Measurements from ENCODE around the gene NCOR1. TPM values are rescaled to one million over a fixed set of nuclear protein-coding genes. Genes with fewer than 3 reads are reported as not detected.
A peak's percentile ranks its signal among the peaks of the same experiment; 100 is the strongest.
"Not testable (repeated sequence)": the region's sequence is repeated elsewhere in the genome, so short reads cannot be mapped to it uniquely, and the experiment has no call there.

The NCOR1 gene
- total RNA-seq, 1 donor from 2014 or later, result 114 TPM

DNA sequence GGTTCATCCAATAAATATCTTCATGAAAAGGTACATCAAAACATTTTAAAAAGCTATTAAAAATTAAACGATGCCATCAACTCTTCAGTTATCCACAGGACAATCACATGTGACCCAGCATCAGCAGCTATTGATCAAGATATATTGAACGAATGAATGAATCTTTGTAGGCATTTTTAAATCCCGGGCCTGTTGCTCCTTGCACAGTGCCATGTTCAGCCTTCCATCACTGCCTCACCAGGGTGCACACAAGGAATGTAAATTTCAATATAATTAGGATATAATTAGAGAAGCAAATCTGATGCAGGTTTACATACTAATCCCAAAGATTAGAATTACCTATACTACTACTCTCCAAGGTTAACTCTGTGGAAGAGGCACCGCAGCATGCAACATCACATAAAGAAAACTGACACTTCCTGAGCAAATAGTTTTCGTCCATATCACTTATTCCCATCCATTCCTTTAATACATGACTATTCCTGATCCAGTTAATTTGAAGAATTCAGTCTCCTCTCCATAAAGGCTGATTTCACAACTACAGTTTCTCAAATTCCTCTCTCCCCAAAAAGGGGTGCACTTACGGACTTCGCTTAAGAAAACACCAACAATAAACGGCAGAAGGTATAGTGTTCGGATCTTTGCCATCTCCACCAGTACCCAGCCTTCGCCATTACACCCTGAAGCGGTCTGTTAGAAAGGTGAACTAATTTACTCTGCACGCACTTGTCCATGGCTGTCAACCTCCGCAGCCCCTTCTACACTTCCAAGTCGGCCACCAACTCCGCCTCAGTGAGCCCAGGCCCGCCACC, 938 bp downstream of the NCOR1 start:
- DNase-seq, result no peak

DNA sequence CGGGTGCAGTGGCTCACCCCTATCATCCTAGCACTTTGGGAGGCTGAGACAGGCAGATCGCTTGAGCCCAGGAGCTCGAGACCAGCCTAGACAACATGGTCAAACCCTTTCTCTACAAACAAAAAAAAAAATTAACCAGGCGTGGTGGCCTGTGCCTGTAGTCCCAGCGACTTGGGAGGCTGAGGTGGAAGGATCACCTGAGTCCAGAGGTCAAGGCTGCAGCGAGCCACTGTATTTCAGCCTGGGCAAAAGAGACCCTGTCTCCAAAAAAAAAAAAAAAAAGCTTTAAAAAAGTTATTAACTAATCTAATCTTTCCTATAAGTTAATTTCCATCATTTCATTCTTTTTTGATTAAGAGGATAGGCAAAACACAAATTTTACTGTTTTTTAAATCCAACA, 2.5 kb downstream of the NCOR1 start:
- no peak for DNase-seq

DNA sequence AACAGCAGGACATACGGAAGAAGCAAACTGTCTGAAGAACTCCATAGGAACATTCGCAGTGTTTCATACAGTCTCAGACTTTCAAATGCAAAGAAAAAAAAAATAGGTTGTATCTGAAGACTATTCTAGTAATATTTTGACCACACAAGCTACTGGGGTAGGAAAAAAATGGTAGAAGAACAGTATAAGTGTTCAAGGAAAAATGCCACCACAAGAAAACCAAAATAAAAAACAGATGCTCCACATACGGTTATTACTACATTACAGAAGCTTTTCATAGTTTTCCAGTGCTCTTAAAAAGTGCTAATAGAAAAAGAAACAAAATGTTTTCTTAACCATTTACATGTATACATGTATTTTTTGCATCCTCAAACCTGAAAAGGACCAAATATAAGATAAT, 3.7 kb downstream of the NCOR1 start:
- DNase-seq, result no peak

DNA sequence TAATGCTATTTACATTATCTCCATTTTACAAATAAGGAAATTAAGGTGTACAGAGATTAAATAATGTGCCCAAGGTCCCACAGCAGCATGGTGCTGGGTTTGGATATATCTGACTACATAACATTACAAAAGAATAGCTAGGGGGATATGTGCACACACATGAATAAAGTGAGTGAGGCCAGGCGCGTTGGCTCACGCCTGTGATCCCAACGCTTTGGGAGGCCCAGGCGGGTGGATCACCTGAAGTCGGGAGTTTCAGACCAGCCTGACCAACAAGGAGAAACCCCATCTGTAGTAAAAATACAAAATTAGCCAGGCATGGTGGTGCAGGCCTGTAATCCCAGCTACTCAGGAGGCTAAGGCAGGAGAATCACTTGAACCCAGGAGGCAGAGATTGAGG, 10.6 kb downstream of the NCOR1 start:
- DNase-seq, result not testable (repeated sequence)

DNA sequence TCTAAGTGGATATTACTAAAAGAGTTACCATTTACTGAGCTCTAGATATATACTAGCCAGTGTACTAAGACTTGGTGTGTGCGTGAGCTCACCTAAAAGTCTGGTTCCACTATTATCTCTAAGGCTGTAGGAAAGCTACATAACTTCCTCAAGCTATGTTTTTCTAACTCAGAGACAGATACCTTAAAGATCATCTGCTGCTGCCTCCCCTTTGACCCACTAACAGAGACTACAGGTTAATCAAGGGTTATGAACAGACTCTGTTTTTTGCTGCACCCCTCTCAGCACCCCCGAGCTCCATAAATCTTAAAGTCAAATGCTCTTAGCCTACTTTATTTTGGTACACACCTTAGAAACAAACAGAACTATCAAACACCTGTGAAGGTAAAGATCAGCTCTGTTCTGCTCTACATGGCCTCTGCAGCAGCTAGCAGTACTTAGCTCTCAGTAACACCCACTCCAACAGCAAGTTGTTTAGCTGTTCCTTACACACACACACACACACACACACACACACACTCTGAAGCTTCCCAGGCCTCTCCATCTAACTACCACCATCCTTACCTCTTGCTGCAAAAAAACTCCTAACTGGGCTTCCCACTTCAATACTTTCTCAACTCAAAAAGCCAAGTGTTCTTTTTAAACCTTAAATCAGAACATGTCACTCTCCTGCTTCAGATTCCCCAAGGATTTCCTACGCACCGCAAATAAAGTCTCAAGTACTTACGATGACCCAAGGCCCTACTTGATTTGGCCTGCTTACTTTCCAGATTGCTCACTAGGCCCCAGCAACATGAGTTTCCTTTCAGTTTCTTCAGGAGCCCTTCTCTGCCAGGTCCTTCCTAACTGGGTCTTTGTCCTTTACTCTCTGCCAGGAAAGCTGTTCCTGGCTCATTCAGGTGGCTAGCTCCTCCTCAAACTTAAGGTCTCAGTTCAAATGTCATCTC, 12.5 kb downstream of the NCOR1 start:
- not testable (repeated sequence) for DNase-seq

DNA sequence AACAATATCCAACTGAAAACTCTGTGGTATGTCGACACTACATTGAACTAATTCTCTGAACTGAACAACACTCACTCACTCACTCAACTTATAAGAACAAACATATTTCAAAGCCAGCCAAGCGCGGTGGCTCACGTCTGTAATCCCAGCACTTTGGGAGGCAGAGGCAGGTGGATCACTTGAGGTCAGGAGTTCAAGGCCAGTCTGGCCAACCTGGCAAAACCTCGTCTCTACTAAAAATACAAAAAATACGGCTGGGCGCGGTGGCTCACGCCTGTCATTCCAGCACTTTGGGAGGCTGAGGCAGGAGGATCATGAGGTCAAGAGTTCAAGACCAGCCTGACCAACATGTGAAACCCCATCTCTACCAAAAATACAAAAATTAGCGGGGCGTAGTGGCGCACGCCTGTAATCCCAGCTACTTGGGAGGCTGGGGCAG, 13.6 kb downstream of the NCOR1 start:
- not testable (repeated sequence) for DNase-seq

DNA sequence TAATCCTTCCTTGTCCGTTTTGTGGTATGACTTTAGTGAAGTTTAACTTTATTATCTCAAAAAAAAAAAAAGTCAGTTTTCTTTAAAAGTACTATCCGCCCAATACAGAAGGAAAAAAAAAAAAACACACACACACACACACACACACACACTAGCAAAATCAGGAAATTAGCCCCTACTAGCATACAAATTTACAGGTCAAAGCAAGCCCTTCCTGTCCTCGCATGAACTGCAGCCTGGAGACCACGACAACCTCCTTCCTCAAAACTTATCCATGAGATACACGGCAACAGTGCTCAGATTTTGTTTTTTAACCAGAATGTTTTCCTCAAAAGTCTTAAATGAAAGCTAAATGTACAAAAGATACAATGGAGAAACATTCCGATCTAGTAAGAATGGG, 16.2 kb downstream of the NCOR1 start:
- peak; percentile 61 for DNase-seq

DNA sequence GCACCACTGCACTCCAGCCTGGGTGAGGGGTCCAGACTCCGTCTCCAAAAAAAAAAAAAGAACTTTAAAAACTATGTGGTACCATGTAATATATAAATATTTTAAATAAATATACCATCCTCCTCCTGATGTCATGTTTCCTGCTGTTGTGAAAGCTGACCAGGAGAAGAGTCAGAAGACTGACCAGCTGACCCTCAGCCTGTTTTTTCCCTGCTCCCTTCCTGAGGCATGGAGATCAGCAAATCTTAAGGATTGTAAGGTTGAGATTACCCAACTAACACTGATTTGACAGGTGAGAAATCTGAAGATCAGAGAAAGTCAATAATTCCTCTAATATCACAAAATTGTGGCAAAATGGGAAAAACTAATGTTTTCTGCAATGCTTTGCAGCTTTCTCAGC, 18.1 kb downstream of the NCOR1 start:
- peak; percentile 49 for DNase-seq

DNA sequence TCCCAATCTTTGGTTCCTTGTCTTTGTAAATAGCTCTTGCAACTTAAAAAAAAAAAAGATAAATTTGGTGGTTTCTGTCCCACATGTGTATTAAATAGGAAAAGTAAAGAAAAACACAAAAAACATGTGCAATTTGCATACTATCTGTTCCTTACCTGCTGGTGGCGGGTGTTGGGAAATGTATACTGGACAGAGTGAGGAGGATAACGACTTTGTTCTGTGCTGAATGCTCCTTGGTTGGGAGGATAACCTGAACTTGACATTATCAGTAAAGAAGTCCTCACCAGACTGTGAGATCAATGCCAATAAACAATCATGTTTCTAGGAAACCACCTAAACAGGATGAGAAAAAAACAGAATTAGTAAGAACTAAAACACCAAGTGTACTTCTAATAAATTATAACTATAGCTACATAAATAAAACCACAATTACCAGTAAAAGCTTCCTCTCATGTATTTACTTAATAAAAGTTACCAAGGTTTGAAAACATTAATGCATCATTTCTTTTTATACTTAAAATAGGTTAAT, 21.0 kb downstream of the NCOR1 start:
- not testable (repeated sequence) for DNase-seq

DNA sequence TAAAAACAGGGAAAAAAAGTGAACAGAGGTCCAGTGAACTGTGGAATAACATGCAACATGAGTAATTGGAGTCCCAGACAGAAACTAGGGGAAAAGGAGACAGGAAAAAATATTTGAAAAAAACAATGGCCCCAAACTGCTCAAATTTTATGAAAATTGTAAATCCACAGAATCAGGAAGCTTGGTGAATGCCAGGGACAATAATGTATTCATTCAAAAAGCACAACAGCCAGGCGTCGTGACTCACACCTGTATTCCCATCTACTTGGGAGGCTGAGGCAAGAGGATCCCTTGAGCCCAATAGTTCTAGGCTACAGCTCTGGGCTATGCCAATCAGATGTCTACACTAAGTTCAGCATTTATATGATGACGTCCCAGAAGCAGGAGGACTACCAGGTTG, 23.7 kb downstream of the NCOR1 start:
- DNase-seq, result peak; percentile 88

DNA sequence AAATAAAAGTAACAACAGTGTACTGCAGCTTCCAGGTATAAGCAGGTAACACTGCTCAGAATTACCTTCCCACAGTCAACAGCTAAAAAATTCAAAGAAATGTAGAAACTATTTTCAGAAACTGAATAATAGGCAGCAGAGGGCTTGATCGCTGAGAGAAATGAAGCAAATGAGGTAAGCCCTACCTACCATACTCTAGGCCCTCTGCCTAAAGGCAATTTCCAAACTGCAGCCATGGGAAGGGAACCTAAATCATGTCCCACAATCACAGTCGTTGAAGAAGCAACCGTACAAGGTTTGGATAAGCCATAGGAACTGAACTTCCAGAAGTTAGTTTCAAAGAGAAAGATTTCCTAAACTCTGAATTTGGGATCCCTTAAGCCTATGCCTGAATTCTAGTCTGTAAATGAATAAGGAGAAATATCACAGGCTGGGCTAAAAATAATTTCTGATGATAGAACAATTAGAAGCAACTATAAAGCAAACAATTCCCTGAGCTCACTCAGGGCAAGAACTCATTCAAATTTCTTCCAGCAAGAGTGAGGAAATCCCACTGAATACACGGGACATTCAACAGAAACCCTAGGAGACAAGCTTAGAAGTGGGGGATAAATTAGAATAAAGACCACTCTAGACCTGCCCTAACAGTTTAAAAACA, 24.5 kb downstream of the NCOR1 start:
- peak; percentile 28 for DNase-seq

DNA sequence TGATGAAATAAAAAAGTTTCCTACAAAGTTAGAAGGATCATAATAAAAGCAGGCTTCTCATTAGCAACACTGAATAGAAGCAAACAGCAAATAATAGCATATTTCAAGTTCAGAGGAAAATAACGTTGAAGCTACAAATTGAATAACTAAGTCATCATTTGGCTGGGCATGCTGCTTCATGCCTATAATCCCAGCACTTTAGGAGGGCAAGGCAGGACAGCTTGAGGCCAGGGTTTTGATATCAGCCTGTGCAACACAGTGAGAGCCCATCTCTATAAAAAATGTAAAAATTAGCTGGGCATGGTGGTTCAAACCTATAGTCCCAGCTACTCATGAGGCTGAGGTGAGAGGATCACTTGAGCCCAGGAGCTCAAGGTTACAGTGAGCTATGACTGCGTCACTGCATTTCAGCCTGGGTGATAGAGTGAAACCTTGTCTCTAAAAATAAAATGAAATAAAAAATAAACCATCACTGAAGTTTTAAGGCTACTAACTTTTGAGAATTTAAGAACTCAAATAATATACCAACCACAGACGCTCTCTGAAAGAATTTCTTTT, 25.5 kb downstream of the NCOR1 start:
- no peak for DNase-seq

DNA sequence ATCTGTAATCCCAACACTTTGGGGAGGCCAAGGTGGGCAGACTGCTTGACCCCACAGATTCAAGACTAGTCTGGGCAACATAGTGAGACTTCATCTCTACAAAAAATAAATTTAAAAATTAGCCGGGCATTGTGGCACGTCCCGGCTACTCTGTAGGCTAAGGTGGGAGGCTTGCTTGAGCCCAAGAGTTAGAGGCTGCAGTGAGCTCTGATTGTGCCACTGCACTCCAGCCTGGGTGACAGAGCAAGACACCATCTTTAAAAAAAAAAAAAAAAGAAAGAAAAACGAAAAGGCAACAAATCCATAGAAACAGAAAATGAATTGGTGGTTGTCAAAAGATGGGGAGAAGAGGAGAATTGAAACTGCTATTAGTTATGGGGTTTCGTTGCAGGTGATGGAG, 27.7 kb downstream of the NCOR1 start:
- DNase-seq, result no peak

DNA sequence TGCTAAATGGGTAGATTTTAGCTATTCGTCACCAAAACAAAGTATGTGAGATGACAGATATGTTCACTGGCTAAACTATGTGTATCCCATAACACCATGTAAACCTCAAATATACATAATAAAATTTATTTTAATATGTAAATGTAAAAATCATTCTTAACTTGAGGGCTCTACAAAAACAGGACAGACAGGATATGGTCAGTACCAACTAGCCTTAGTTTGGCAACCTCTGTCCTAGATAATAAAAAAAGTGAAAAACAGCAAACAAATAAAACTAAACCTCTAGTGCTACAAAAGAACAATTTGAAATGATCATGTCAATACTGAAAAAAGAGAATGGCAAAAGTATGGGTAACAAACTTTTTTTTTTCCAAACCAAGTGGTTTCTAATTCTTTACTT, 33.8 kb downstream of the NCOR1 start:
- no peak for DNase-seq

DNA sequence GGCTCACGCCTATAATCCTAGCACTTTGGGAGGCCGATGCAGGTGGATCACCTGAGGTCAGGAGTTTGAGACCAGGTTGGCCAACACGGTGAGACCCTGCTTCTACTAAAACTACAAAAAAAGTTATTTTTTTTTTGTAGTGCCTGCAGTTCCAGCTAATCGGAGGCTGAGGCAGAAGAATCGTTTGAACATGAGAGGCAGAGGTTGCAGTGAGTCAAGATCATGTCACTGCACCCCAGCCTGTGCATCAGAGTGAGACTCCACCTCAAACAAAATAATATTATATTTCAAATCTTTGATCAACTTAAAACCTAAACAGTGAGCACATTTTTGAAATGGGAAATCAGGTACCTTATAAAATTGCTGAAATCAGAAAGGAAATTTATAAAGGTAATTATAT, 36.5 kb downstream of the NCOR1 start:
- DNase-seq, result no peak

DNA sequence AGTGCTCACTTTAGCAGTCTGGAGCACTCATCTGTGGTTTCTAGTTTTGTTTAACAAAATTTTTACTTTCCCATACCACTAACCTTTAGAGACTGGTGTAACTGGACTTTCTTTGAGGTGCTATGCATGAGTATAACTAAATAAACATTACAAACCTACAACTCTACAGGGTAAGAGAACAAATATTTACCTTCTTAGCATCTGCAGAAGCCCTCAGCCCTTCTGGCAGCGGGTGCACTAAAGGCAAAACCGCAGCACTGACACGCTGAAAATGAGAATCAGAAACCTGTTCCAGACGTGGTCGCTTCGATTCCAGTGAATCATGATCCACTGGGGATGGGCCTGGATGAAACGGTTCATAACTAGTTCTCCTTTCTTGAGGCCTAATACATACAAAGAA, 43.7 kb downstream of the NCOR1 start:
- no peak for DNase-seq

DNA sequence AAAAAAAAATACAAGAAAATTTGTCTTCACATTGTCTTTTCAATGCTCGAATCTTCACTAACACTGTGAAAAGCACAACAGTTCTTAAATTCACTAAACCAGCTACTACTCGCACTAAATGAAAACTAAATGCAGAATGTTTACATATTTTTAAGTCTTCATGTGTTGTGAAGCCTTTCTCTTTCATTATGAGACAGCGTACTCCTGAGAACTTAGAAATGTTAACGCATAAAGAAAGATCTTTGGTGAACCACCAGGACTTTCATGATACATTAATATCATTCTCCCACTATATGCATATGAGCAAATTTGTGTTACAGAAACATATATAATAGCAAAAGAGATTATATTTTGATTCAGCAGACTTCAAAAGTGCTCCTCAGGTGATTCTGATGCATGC, 48.6 kb downstream of the NCOR1 start:
- not testable (repeated sequence) for DNase-seq

DNA sequence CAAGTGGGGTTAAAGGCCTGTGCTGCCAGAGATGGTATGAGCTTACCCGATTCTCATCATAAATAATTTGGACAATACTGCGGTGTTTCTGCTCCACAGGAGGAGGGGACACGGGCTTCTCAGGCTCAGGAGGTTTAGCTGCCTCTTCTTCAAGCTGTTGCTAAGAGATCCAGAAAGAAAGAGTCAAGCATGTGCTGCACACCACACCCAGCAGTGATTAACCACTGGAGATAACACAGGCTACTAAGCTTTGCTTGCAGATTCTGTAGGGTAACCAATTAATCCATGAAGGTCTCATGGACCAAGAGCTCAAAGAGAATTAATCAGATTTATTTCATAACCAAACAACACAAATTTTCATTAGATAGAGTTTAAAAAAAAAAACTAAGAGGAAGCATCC, 56.6 kb downstream of the NCOR1 start:
- DNase-seq, result no peak

DNA sequence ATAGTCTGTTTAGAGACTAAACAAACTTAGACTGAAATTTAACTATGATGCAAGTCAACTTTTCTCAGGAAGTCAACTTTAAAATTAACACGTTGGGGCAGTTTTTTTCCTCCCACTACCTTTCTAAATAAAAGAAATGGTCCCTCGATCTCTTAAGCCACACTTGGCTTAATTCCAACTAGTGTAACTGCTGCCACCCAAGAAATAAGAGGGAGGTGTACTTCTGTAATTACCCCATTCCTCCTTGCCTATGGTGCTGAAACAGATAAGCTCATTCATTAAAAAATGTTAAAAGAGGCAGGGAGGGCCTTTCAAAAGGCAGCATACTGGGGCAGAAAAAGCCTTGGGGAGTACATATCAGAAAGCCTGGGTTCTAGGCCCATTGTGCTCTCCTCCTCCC, 59.8 kb downstream of the NCOR1 start:
- DNase-seq, result no peak

DNA sequence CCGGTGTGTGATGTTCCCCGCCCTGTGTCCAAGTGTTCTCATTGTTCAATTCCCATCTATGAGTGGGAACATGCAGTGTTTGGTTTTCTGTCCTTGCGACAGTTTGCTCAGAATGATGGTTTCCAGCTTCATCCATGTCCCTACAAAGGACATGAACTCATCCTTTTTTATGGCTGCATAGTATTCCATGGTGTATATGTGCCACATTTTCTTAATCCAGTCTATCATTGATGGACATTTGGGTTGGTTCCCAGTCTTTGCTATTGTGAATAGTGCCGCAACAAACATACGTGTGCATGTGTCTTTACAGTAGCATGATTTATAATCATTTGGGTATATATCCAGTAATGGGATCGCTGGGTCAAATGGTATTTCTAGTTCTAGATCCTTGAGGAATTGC, 63.0 kb downstream of the NCOR1 start:
- DNase-seq, result not testable (repeated sequence)

DNA sequence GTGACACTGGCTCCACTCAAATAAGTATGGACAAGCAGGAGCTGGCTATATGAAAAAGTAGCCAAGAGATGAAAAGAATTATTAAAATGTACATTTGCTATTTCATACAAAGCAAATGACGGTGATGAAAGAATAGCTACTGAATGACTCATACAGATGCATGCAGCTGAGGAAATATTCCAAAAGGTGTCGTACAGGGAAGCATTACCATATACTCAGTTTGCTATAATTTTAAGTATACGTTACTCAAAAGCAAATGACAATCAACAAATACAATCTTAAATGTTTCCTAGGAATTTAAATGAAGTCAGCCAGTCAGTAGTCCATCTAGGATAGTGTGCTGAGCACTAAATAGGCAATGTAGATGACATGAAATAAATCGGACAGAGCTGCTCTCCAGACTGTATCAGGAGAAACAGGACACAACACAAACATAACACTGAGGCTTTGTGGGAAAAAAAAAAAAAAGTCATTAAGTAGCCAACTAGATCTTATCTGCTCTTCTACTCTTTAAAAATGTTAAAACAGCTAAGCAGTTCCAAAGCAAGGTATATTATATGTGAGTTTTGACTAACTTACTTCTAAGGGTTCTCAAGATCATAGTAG, 65.0 kb downstream of the NCOR1 start:
- DNase-seq, result peak; percentile 74

DNA sequence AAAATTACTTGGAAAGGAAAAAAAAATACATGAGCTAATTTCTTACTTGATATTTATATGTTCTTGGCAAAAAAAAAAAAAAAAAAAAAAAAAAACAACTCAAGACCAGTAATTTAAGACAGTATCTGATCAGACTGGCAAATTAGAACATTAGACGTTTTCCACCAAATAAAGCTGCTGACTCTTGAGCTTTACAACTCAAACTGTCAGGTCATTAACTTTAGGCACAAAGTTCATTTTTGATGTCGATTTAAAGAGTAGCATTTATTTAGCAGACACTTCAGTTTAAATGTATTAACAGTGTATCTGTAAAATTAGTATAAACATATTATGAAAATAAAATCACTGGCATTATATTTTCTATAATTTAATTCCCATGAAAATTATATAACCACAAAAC, 66.7 kb downstream of the NCOR1 start:
- DNase-seq, result no peak

Data from dermis blood vessel endothelial cell (primary cell).